Panc1 (cell line): Measurements from ENCODE around the gene NOTUM. TPM values are rescaled to one million over a fixed set of nuclear protein-coding genes. Genes with fewer than 3 reads are reported as not detected.
A peak's percentile ranks its signal among the peaks of the same experiment; 100 is the strongest.

Source experiments
- ATAC-seq: fragments of 200-7000 bp; cut with Tn5 transposase; 2 replicates; pipeline ENCODE4 v1.9.1; 2020; ENCODE audit warnings: mild to moderate bottlenecking, moderate library complexity
- BruUV-seq: library from RNA; stranded (reverse); fragments of 400-500 nt; replicated peaks from 2 replicates; lab custom pipeline; 2021; lab: Mats Ljungman, UMichigan
- CTCF ChIA-PET: fragments of 300-600 bp; sonication (Branson Sonifier 250); formaldehyde crosslinking; loops from one replicate; lab custom pipeline; 2022; ENCODE audit warnings: antibody characterized with exemption; lab: Charles Lee
- POLR2A ChIA-PET: fragments of 300-600 bp; sonication (Branson Sonifier 250); formaldehyde crosslinking; loops from one replicate; lab custom pipeline; 2022; ENCODE audit warnings: antibody characterized with exemption; lab: Charles Lee
- DNase-seq: peaks from one replicate; pipeline ENCODE4 v3.0.0-alpha.2; 2010; ENCODE audit warnings: low read depth, low spot score
- H3K27ac ChIP-seq: 2 replicates; pipeline ENCODE4 v1.5.1; 2011; ENCODE audit warnings: mild to moderate bottlenecking, low read length, inconsistent platforms
- H3K27me3 ChIP-seq: fragments of 200-500 bp; sonication (Bioruptor generic); 2 replicates; pipeline ENCODE4 v1.6.0; 2014; ENCODE audit warnings: low read length, inconsistent platforms; ENCODE audit not compliant: control insufficient read depth, insufficient read depth
- H3K36me3 ChIP-seq: fragments of 200-500 bp; sonication (Bioruptor generic); 2 replicates; pipeline ENCODE4 v1.5.1; 2014; ENCODE audit warnings: inconsistent platforms, mild to moderate bottlenecking, low read length, moderate library complexity; ENCODE audit not compliant: control insufficient read depth, insufficient read depth
- H3K4me1 ChIP-seq: 2 replicates; pipeline ENCODE4 v1.5.1; 2011; ENCODE audit warnings: inconsistent platforms, mild to moderate bottlenecking, low read length, moderate library complexity; ENCODE audit not compliant: control insufficient read depth, insufficient read depth
- H3K4me3 ChIP-seq, 2 experiments: 2 replicates each; pipeline ENCODE4 v1.5.1; 2011 to 2012; ENCODE audit warnings: low read depth in 2 of 2, low read length in 2 of 2, mild to moderate bottlenecking in 2 of 2, inconsistent platforms in 1 of 2, moderate library complexity in 1 of 2
- H3K9me3 ChIP-seq: fragments of 200-500 bp; sonication (Bioruptor generic); 2 replicates; pipeline ENCODE4 v1.5.1; 2014; ENCODE audit warnings: low read depth, mild to moderate bottlenecking, inconsistent platforms, low read length, moderate library complexity; ENCODE audit not compliant: control insufficient read depth, insufficient read depth
- POLR2AphosphoS5 ChIP-seq: IDR thresholded peaks from 2 replicates; pipeline ENCODE4 v1.6.1; 2012; ENCODE audit warnings: mild to moderate bottlenecking, low read depth, low read length, moderate library complexity
- SIN3A ChIP-seq: IDR thresholded peaks from 2 replicates; pipeline ENCODE4 v1.6.1; 2012; ENCODE audit warnings: low read depth, mild to moderate bottlenecking, low read length, moderate library complexity, borderline replicate concordance; ENCODE audit not compliant: insufficient read depth
- TCF7L2 ChIP-seq: IDR thresholded peaks from 2 replicates; pipeline ENCODE4 v1.6.1; 2011; ENCODE audit warnings: mild to moderate bottlenecking, low read depth, low read length, inconsistent platforms
- in situ Hi-C: cut with HindIII; loops from 2 replicates; pipeline ENCODE4 v1.10.0; 2016; ENCODE audit warnings: low sequenced_read_pairs, low pct_unique_long_range_greater_than_20kb
- intact Hi-C: fragments of 100-400 bp; cut with micrococcal nuclease; formaldehyde crosslinking; loops from one replicate; pipeline ENCODE4 v1.10.0; 2022; ENCODE audit not compliant: unreplicated experiment
- total RNA-seq: library from RNA; stranded (reverse); gene quantifications from one replicate; pipeline ENCODE4 v1.2.1, GENCODE V29; 2021; ENCODE audit not compliant: unreplicated experiment
- TF ChIP-seq, protein P1 (sequence below): fragments of 450-650 bp; IDR thresholded peaks from 2 replicates; pipeline ENCODE4 v1.5.1; 2017; ENCODE audit warnings: mild to moderate bottlenecking
- TF ChIP-seq, protein P2 (sequence below), 2 experiments: IDR thresholded peaks; 2 replicates each; pipeline ENCODE4 v1.6.1; 2011 to 2012; ENCODE audit warnings: low read depth in 2 of 2, control low read depth in 1 of 2, low read length in 1 of 2, mild to moderate bottlenecking in 1 of 2, moderate library complexity in 1 of 2; ENCODE audit not compliant: insufficient read depth in 1 of 2

The NOTUM gene
- total RNA-seq, 1 experiment from 2014 or later: 2.0 TPM

DNA sequence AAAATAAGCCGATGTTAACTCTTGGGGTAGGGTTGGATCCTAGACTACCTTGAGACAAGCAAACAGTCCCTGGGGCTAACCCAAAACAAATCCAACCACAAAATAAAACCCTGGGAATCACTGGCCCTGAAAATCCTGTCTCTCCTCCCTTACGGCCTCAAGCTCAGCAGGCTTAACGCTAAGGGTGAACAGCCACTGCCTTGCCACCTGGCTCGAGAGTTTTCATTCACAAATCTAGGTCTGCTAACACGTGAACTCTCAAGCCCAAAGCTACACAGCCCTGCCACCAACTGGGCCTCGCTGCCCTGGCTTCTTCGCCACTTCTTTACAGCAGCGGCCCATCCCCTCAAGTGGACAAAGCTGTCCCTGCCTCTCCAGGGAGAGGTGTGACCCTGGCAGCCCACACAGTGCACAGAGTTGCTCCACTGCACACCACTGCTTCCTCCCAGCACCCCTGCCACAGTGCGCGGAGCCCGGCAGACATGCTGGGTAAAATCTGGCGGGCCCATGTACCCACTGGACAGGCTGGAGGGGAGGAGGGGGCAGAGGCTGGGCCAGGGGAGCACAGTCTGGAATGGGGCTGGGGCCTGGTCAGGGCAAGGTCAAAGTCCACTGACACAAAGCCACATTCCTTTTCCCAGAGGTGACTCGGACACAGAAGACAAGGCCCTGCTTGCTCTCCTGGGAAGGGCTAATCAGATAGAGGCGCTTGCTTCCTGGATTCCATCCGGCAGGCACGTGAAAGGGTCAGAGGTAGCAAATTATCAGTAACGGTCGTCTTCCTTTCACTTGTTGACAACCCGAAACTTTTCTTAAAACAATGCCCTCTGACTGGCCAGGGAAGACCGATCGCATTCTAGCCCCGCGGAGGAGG is 50.8 kb downstream of the NOTUM start:
- ChIA-PET POLR2A (interaction anchor here (0.6 kb wide), 2 partner anchors 16 to 18 kb away, joined by 5 to 6 read pairs; no protein-coding TSS in a partner anchor), CTCF (no interaction called here)
- intact Hi-C loops (no loop called here), in situ Hi-C loops (no loop called here)
- Histone ChIP-seq H3K36me3 (peaks cover 4% of the 10 kb centered on the region), H3K9me3 (no peaks in the 10 kb centered on the region), H3K27ac (peak overlapping the region; percentile 91), H3K27me3 (no peaks in the 10 kb centered on the region), H3K4me1 (peaks cover 21% of the 10 kb centered on the region), H3K4me3 (peak overlapping the region; percentile 76 to 95)
- TF ChIP-seq, protein P1, sequence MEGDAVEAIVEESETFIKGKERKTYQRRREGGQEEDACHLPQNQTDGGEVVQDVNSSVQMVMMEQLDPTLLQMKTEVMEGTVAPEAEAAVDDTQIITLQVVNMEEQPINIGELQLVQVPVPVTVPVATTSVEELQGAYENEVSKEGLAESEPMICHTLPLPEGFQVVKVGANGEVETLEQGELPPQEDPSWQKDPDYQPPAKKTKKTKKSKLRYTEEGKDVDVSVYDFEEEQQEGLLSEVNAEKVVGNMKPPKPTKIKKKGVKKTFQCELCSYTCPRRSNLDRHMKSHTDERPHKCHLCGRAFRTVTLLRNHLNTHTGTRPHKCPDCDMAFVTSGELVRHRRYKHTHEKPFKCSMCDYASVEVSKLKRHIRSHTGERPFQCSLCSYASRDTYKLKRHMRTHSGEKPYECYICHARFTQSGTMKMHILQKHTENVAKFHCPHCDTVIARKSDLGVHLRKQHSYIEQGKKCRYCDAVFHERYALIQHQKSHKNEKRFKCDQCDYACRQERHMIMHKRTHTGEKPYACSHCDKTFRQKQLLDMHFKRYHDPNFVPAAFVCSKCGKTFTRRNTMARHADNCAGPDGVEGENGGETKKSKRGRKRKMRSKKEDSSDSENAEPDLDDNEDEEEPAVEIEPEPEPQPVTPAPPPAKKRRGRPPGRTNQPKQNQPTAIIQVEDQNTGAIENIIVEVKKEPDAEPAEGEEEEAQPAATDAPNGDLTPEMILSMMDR: no peak
- no peak for TF ChIP-seq SIN3A
- no peak for TF ChIP-seq POLR2AphosphoS5
- TF ChIP-seq, protein P2, sequence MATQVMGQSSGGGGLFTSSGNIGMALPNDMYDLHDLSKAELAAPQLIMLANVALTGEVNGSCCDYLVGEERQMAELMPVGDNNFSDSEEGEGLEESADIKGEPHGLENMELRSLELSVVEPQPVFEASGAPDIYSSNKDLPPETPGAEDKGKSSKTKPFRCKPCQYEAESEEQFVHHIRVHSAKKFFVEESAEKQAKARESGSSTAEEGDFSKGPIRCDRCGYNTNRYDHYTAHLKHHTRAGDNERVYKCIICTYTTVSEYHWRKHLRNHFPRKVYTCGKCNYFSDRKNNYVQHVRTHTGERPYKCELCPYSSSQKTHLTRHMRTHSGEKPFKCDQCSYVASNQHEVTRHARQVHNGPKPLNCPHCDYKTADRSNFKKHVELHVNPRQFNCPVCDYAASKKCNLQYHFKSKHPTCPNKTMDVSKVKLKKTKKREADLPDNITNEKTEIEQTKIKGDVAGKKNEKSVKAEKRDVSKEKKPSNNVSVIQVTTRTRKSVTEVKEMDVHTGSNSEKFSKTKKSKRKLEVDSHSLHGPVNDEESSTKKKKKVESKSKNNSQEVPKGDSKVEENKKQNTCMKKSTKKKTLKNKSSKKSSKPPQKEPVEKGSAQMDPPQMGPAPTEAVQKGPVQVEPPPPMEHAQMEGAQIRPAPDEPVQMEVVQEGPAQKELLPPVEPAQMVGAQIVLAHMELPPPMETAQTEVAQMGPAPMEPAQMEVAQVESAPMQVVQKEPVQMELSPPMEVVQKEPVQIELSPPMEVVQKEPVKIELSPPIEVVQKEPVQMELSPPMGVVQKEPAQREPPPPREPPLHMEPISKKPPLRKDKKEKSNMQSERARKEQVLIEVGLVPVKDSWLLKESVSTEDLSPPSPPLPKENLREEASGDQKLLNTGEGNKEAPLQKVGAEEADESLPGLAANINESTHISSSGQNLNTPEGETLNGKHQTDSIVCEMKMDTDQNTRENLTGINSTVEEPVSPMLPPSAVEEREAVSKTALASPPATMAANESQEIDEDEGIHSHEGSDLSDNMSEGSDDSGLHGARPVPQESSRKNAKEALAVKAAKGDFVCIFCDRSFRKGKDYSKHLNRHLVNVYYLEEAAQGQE (IDR thresholded peaks at IDR 0.05; ENCODE audit: insufficient read depth in 1 of 2, low read depth in 2 of 2, low read length in 1 of 2): no peak
- TF ChIP-seq TCF7L2: no peak
- BruUV-seq: no TSS peak
- no peak for DNase-seq
- ATAC-seq: peak; percentile 3

DNA sequence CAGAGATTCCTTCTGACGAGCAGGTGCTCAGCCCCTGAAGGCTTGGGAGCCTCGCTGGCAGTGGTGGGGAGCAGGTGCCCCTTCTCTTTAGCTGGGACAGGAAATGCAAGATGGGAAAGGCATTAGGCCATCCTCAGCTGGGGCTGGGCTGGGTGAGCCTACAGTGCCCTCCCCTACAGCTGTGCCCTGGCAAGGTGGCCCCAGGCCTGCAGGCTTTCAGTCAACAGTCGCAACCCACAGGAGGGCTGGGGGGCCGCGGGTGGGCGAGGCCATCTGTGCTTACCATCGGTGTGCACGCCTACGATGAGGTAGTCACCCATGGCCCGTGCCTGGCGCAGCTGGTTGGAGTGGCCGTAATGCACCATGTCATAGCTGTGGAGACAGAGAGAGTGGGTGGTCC is 51.8 kb downstream of the NOTUM start:
- no peak for TF ChIP-seq SIN3A
- TF ChIP-seq, protein P1: no peak
- TF ChIP-seq TCF7L2: no peak
- TF ChIP-seq POLR2AphosphoS5: no peak
- TF ChIP-seq, protein P2 (IDR thresholded peaks at IDR 0.05; ENCODE audit: insufficient read depth in 1 of 2, low read depth in 2 of 2, low read length in 1 of 2): no peak
- Histone ChIP-seq H3K36me3 (no peaks in the 10 kb centered on the region; the same call in 1 of the 2 replicates), H3K4me3 (no peak overlapping the region), H3K27me3 (no peaks in the 10 kb centered on the region), H3K27ac (no peak overlapping the region), H3K9me3 (no peaks in the 10 kb centered on the region), H3K4me1 (peaks cover 21% of the 10 kb centered on the region)
- no TSS peak for BruUV-seq
- intact Hi-C loops (no loop called here), in situ Hi-C loops (no loop called here)
- CTCF ChIA-PET: no interaction called here
- POLR2A ChIA-PET: interaction anchor here (0.6 to 0.7 kb wide), 2 partner anchors 17 to 28 kb away, joined by 5 to 10 read pairs; no protein-coding TSS in a partner anchor
- ATAC-seq (no peak), DNase-seq (no peak)
